GF-D8 (cell line): ENCODE measurements around the gene DHCR24.
"Not testable (repeated sequence)": the region's sequence is repeated elsewhere in the genome, so short reads cannot be mapped to it uniquely, and the experiment has no call there.

Experiments used
- DNase-seq: peaks from one replicate; lab custom pipeline; 2025; lab: John Stamatoyannopoulos, UW

Gene DHCR24

DNA sequence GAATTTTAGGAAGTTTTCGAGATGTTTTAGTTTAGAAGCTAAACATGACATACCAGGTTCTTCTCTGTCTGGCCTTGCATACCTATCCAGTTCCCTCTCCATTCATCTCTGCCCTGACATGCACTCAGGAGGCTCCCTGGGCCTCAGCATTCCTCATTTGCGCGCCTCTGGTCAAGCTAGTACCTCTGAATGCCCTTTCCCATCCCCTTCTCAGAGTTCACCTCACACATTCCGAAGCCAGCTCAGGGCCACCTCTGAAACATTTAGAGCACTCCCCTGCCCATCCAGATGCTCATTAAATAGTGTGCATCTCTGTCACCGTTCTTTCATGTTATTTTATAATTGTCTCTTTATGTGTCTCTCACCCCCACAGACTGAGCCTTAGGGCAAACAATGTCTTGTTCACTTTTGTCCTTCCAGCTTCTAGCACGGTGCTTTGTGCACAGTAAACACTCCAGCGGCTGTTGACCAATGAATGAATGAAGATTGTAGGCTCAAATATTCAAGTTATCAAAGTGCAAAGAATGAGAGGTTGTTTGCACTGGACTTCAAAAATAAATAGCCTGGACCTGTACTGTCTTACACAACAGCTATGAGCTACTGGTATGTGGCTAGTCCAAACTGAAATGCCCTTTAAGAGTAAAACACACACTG lies 1.2 kb upstream of the DHCR24 start:
- no peak for DNase-seq

DNA sequence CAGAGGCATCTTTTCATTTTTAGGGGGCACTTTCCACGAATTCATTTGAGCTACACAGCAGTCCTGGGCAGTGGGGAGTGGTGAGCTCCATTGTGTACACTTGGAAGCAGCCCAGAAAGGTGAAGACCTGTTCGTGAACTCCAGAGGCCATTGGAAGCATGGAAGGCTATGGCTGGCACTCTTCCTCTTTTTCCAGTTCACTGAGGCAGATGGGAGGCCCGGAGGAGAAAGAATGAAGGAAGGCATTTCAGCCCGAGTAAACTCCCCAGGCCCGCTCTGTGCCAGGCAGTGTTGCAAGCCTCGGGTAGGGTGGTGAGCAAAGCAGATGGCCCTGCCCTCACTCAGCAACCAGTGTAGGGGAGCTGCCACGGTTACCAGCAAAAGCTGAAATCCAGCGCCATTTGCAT lies 673 bp upstream of the DHCR24 start:
- DNase-seq: peak; percentile 30

DNA sequence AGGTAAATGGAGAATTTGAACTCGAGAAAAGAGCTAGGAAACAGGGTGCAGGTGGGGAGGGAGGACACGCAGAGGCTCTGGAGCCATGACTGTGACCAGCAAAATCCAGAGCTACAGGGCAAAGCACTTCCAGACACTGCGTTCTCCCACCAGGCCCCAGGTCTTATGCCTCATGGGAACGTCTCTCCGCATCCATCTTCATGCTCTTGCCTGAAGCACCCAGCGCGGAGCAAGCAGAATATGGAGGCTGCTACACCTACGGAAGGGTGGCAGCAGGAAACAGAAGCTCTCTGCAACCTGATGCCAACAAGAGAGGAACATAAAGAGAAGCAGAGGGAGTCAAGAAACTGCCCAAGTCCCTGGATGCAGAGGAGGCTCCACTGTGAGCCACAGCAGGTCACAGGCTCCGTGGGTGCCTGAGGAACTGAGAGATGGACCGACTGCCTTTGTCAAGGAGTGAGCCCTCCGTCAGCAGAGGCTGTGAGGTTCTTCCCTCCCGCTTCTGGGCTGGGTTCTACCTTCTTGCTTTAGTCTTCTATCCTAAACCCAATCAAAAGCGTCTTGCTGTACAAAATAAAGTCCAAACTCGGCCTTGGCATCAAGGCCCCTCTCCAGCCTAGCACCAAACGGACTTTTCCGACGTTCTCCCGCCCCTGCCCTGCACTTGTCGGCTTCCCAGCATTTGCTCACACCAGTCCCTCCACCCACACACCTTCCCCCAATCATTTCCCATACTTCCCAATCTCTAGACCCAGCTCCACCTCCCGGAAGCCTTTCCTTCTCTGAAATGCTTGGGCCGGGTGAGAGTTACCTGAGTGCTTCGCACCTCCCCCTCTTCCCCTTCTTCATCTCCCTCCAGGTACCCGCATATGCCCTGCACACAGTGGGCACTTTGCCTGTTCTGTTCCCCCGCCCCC lies 930 bp downstream of the DHCR24 start:
- DNase-seq: no peak

DNA sequence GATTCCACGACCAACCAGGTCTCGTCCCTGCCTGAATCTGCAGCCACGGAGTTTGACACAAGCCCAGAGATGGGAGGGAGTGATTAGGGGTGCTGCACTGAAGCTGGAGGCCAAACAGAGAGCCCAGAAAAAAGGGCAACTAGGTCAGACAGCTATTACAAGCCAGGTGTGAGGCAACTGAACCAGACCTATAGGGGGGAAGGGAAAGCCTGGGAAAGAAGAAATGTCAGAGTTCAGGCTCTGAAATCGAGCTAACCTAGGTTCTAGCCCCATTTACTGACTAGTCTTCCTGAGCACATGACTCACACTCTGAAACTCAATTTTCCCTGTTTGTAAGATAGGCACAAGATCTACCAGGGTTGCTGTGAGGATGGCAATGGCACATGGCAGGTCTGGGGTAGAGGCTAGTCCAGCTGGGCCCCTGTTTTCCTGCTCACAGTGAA lies 1.7 kb downstream of the DHCR24 start:
- DNase-seq: no peak

DNA sequence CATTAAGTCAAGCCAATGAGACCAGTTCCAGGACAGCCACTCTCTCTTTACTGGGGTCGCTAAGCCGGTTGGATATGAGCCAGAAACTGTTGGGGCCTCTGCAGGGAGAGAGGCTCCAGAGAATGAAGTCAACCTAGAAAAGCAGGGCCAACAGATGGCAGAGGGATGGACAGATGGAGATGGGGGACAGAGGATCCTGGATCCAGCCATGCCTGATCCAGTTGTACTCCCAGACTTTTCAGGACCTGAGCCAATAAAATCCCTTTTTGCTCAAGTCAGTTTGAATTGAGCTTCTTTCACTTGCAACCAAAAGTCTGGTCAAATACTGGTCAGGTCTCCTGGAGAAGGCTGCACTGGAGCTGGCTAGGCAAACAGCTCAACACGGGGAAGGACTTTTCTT lies 2.2 kb downstream of the DHCR24 start:
- no peak for DNase-seq

DNA sequence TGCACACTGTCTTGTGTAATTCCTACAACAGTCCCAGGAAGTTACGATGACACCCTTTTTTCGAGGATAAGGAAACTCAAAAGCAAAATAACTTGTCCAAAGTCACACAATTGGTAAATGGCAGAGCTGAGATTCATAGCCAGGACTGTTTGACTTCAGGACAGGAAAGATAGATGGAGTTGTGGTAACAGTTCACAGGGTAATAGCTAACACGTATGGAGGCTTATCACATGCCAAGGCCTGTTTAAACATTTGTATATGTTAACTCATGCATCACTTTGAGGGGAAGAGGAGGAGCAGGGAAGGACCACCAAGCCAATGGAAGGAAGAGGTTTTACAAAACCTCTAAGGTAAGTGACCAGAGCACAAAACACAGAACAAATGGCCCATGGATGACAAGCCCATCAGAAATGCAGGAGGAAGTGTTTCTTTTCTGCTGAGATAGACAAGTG lies 2.8 kb downstream of the DHCR24 start:
- DNase-seq: no peak

DNA sequence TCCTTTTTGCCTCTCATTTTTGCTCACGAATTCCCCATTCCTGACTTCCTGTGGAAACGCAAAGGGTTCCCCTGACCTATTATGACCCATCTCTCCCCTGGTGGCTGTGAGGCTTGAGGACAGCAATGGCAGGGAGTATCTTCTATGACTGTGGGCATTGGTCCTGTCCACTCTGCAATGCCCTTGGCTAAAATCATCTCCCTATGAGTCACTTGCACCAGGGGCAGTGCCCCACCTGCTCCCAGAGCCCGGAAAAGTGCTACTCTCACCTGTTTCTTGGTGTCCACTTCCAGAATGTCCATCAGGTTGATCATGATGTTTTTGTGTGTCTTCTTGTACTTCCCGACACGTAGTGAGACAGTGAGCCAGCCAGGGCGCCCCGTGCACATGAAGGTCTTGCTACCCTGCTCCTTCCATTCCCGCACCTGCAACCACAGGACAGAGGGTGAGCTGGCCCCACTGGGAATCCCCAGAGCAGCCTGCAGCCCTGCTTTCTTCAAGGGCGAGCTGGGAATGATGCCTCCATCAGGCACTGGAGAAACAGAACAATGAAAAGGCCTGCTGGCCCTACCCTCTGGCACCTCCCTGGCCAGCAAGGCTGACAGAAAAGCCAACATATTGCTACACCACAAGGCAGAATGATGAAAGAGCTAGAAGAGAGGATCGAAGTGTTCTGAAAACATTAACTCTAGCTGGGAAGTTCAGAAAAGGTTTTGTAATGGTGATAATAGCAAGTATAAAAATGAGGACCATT lies 3.5 kb downstream of the DHCR24 start:
- no peak for DNase-seq

DNA sequence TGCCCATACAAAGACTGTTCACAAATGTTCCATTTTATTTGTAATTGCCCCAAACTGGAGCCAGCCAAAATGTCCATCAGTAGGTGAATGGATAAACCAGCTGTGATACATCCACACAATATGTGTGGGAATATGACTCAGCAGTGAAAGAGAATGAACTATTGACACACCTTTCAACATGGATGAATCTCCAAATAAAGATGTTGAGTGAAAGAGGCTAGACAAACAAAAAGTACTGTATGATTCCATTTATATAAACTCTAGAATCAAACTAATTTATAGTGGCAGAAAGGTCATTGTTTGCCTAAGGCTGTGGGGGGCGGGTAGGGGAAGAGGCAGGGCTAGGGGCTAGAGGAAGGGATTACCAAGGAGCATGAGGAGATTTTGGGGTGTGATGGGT lies 4.5 kb downstream of the DHCR24 start:
- no peak for DNase-seq

DNA sequence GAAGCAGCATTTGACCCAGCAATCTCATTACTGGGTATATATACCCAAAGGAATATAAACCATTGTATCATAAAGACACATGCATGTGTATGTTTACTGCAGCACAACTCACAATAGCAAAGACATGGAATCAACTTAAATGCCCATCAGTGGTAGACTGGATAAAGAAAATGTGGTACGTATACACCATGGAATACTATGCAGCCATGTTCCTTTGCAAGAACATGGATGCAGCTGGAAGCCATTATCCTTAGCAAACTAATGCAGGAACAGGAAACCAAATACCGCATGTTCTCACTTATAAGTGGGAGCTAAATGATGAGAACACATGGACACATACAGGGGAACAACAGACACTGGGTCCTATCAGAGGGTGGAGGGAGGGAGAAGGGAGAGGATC lies 5.4 kb downstream of the DHCR24 start:
- DNase-seq: not testable (repeated sequence)

DNA sequence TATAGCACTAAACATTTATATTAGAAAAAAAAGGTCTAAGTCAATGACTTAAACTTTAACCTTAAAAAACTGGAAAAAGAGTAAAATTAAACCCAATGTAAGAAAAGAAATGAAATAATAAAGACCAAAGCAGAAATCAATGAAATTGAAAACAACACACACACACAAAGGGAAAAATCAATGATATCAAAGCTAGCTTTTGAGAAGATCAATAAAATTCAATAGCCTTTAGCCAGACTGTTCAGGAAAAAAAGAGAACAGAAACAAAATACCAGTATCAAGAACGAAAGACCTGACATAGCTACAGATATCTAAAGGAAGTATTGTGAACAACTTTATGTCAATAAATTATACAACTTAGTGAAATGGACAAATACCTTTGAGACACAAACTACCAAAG lies 7.1 kb downstream of the DHCR24 start:
- DNase-seq: no peak

DNA sequence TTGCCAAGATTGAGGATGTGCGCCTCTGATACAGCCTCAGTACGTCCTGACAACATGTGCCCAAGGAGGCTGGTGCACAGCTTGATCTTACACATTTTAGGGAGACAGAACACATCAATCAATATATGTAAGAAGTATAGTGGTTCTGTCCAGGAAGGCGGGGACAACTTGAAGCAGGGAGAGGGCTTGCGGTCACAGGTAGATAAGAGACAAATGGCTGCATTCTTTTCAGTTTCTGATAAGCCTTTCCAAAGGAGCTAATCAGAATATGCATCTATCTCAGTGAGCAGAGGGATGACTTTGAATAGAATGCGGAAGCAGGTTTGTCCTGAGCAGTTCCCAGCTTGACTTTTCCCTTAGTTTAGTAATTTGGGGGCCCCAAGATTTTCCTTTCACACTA lies 10.2 kb downstream of the DHCR24 start:
- DNase-seq: no peak

DNA sequence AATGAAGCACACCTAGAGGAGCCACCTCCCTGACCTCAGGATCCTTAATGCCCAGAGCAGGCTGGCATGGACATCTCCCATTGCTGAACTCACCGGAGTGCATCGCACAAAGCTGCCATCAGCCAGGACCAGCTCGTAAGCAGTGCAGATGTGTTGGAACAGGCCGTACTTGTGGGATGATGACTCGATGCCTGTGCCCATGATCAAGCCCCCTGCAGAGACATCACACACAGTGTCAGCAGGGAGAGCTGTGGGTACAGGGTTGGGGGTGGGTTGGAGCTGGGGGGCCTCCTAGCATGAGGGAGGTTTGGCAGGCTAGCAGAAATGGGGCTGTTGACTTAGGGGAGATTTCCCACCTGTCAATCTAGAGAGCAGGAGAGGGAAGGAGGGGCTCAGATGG lies 12.0 kb downstream of the DHCR24 start:
- no peak for DNase-seq

DNA sequence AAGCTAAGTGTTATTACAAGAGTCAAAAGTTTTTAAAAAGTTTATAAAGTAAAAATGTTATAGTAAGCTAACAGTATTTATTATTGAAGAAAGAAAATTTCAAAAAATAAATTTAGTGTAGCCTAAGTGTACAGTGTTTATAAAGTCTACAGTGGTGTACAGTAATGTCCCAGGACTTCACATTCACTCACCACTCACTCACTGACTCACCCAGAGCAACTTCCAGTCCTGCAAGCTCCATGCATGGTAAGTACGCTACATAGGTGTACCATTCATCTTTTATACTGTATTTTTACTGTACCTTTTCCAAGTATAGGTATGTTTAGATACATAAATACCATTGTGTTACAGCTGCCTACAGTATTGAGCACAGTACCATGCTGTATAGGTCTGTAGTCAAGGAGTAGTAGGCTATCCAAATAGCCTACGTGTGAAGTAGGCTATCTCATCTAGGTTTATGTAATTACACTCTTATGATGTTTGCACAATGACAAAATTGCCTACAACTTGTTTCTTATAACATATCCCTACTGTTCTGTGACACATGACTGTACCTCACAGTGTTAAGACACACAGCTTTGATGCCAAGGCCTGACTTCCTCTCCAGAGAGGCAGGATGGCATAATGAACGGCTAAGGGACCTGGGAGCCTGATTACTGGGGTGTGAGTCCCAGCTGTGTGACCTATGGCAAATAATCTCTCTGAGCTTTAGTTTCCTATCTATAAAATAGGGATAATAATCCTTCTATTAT lies 12.7 kb downstream of the DHCR24 start:
- no peak for DNase-seq

DNA sequence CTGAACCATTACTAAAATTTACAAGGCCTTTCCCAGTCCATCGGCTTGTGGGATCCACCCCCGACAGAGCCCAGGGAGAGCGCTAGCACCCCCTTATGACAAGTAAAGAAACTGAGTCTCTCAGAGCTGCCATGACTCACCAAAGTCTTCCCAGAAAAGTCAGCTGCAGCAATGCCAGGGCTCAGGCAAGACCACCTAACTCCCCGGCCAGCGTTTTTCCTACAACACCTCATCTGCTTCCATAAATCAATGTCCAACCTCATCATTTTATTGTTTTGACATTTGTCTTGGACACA lies 15.0 kb downstream of the DHCR24 start:
- no peak for DNase-seq

DNA sequence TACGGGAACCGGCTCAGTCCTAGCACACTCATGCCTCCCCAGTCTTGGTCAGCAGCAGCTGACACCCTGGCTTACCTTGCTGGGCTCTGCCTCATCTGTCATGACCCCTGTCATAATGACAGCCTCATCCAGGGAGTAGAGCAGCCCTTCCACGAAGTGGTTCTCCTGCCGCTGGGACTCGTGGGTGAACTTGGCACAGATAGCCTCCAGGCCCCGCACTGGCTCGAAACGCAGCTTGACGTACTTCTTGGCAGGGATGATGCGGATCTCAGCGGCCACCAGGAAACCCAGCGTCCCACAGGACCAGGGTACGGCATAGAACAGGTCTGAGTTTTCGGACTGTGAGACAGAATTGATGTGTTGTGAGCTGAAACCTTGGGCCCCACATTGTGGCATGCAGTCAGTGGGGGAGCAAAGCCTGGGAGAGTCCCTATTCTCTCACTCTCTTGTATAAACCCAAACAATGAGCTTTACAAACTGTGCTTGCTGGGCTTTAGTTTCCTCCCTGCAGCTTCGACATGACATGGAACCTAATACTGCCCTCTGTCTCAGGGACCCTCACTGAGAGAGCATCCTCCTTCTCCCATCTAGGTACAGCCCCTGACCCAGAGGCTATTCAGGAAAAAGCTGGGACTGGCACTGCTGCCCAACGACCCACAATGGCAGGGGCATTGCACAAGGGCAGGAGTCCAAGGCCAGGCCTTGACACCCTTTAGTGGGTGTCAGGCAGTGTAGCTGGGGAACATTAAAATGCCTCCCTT lies 15.5 kb downstream of the DHCR24 start:
- no peak for DNase-seq

DNA sequence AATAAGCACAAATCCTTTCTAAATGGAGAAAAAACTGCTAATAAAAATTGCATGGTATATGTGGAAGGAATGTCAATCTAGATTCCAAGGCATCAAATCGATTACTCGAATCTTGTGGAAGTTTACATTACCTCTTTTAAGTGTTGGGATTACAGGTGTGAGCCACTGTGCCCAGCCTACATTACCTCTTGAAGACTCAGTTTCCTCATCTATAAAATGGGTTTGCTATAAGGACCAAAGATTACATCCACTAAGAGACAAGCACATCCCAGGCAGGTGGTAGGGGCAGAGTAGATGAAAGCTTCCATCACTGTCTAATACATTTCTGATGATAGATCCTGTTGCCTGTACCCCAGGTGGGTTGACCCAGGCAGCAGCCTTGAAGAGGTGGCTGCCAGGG lies 16.1 kb downstream of the DHCR24 start:
- DNase-seq: no peak

DNA sequence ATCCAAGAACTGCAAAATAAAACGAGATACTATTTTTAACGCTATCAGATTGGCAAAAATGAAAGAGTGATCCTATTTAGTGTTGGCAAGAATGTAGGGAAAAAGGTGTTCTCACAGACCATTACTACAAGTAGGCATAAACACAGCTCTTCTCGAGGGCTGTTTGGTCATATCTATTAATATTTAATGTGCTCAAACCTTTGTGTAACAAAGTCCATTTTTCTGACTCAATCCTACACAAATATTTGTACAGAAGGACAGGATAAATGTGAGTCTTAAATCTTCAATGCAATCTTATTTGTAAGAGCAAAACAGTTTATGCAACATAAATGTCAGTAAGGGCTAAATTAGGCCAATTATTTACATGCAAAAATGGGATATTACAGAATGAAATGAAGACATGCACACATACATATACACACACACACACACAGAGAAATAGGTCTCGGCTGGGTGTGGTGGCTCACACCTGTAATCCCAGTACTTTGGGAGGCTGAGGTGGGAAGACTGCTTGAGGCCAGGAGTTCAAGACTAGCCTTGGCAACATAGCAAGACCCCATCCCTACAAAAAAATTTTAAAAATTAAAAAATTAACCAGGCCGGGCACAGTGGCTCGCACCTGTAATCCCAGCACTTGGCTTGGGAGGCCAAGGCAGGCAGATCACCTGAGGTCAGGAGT lies 17.7 kb downstream of the DHCR24 start:
- DNase-seq: no peak

DNA sequence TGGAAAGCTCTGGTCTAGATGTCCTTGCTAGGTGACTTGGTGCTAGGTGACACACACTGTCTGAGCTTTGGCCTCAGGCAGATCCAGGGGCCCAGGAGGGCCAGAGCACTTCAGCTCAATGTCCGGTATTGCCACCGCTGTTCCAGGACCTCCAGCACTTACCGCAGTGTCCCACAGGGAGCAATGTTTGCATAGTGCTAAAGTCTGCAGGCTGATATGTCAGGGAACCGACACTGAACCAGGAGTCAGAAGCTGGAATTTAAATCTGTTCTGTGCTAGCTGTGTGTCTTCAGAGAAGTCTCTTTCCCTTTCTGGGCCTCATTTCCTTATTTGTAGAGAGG lies 19.3 kb downstream of the DHCR24 start:
- DNase-seq: no peak

DNA sequence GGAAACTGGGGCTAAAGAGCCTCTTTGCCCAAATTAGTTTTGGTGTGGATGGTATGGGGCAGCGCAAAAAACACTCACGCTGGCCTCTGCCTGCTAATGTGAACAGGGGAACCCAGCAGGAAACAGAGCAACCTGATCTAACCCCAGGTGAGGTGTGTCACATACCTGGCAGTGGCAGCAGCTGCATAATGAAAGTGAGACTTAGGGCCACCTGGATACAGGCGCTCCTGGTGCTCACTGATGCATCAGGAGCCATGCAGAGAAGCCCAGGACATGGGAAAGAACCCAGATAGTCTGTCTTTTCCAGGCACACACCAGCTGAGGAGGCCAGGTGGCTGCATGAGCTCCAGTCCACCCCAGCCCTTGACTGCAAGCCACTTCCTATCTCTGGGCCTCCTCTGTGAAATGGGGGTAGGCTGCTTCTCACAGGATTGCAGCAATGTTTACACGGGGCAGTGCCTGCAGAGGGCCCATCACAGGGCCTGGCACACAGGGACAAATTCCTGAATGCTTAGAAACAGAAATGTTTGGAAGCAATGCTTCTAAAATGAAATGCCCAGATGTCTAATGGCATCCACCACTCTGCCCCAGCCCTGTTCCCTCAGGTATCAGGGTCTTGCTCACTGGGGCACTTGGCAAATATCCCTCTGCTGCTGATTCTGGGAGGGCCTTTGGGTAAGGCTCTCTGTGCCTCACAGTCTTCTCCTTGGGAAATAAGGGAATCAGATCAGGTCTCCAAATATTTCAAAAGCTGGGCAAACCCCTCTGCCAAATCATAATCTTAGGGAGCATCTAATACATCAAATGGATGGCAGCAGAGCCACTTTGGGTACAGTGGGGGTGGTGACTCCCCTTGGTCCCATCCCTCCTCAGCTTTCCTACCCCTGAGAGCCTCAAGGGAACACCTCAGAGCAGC lies 19.9 kb downstream of the DHCR24 start:
- no peak for DNase-seq
